Keratinocyte (primary cell): ENCODE measurements around the gene SSBP2.

Experiments used
- CTCF ChIP-seq, 3 experiments: IDR thresholded peaks in 1 of 3; conservative IDR thresholded peaks in 1 of 3; optimal IDR thresholded peaks in 1 of 3; 2 replicates in 2 of 3; 3 replicates in 1 of 3; pipeline versions ENCODE3 to v1.5.1; 2011; ENCODE audit warnings: low read length in 3 of 3, mild to moderate bottlenecking in 3 of 3, moderate library complexity in 2 of 3, control low read depth in 1 of 3, inconsistent platforms in 1 of 3; ENCODE audit not compliant: insufficient read depth in 2 of 3; ENCODE audit errors: extremely low read depth in 1 of 3
- EZH2 ChIP-seq: IDR thresholded peaks from one replicate; pipeline ENCODE4 v1.6.1; 2012; ENCODE audit warnings: inconsistent platforms, mild to moderate bottlenecking, low read length, moderate library complexity

- no peak for TF ChIP-seq CTCF (optimal IDR thresholded peaks at IDR 0.05 in 1 of 3, IDR thresholded peaks at IDR 0.05 in 1 of 3, conservative IDR thresholded peaks at IDR 0.05 in 1 of 3; ENCODE audit: extremely low read depth in 1 of 3, insufficient read depth in 2 of 3, low read length in 3 of 3)
- TF ChIP-seq EZH2, result no peak
Observed at GRCh38 chr5:81398741-81399140, 352.2 kb downstream of the SSBP2 start.
